Measurements from ENCODE around the gene HEXA.
"Not testable (repeated sequence)": the region's sequence is repeated elsewhere in the genome, so short reads cannot be mapped to it uniquely, and the experiment has no call there.

GRCh38 chr15:72419768-72420167, 44.0 kb upstream of the HEXA start:
- TF ChIP-seq KAT7 (CRISPR knock-in tag; IDR thresholded peaks at IDR 0.05; ENCODE audit: borderline replicate concordance); ATF6 (CRISPR knock-in tag; IDR thresholded peaks at IDR 0.05); ZNF121 (CRISPR knock-in tag; IDR thresholded peaks at IDR 0.05); CTCF (IDR thresholded peaks at IDR 0.05); ATF1 (CRISPR knock-in tag; IDR thresholded peaks at IDR 0.05); SP1 (CRISPR knock-in tag; conservative IDR thresholded peaks at IDR 0.05); USF1 (CRISPR knock-in tag; IDR thresholded peaks at IDR 0.05); ZNF425 (CRISPR knock-in tag; conservative IDR thresholded peaks at IDR 0.05): not testable (repeated sequence)

All from WTC11 (cell line).